Vagina (tissue), 2 donors: ENCODE results near the gene DBI. TPM values are rescaled to one million over a fixed set of nuclear protein-coding genes. Genes with fewer than 3 reads are reported as not detected.

Experiments
- DNase-seq, 2 donors: peaks; one replicate each; pipeline ENCODE4 v3.0.0-alpha.2; 2017; ENCODE audit errors: extremely low spot score in 2 of 2
- H3K27ac ChIP-seq: fragments of 200-600 bp; sonication (generic); one replicate; pipeline ENCODE4 v1.5.1; 2019
- H3K27me3 ChIP-seq: fragments of 200-600 bp; sonication (generic); one replicate; pipeline ENCODE4 v1.5.1; 2019
- H3K36me3 ChIP-seq, 2 donors: fragments of 200-600 bp; sonication (generic); one replicate each; pipeline ENCODE4 v1.5.1; 2017 to 2019
- H3K4me1 ChIP-seq: fragments of 200-600 bp; sonication (generic); one replicate; pipeline ENCODE4 v1.5.1; 2019
- H3K4me3 ChIP-seq, 2 donors: fragments of 200-600 bp; sonication (generic); 1 replicate in 1 of 2; 2 replicates in 1 of 2; pipeline ENCODE4 v1.5.1; 2016 to 2019
- H3K9me3 ChIP-seq: fragments of 200-600 bp; sonication (generic); one replicate; pipeline ENCODE4 v1.5.1; 2019
- POLR2A ChIP-seq, 2 donors: fragments of 450-650 bp; IDR thresholded peaks; one replicate each; pipeline ENCODE4 v1.6.1; 2017; ENCODE audit warnings: antibody characterized with exemption in 2 of 2, mild to moderate bottlenecking in 2 of 2, moderate library complexity in 2 of 2
- POLR2AphosphoS5 ChIP-seq, 2 donors: sonication (generic); formaldehyde crosslinking; IDR thresholded peaks; one replicate each; pipeline ENCODE4 v1.9.0; 2017; ENCODE audit warnings: antibody characterized with exemption in 2 of 2, mild to moderate bottlenecking in 2 of 2, low read depth in 1 of 2; ENCODE audit not compliant: insufficient read depth in 1 of 2
- intact Hi-C: fragments of 100-400 bp; cut with DNase I; formaldehyde crosslinking; loops from one replicate; pipeline ENCODE4 v1.15.1; 2023
- total RNA-seq: library from RNA; depleted of rRNA; stranded (reverse); fragments of >200 nt; gene quantifications from one replicate; pipeline ENCODE4 v1.2.3, GENCODE V29; 2016
- TF ChIP-seq, protein P1 (sequence below), 3 experiments: fragments of 450-650 bp in 2 of 3; fragments of 200-600 bp in 1 of 3; sonication (generic) in 1 of 3; IDR thresholded peaks; one replicate each; pipeline ENCODE4 v1.5.1; 2017 to 2019; ENCODE audit warnings: antibody characterized with exemption in 3 of 3, mild to moderate bottlenecking in 2 of 3, moderate library complexity in 2 of 3

Gene DBI
- total RNA-seq, 1 donor from 2014 or later = 117 TPM

- peak in 1 of 2 donors; percentile 20 for DNase-seq
- TF ChIP-seq, protein P1, sequence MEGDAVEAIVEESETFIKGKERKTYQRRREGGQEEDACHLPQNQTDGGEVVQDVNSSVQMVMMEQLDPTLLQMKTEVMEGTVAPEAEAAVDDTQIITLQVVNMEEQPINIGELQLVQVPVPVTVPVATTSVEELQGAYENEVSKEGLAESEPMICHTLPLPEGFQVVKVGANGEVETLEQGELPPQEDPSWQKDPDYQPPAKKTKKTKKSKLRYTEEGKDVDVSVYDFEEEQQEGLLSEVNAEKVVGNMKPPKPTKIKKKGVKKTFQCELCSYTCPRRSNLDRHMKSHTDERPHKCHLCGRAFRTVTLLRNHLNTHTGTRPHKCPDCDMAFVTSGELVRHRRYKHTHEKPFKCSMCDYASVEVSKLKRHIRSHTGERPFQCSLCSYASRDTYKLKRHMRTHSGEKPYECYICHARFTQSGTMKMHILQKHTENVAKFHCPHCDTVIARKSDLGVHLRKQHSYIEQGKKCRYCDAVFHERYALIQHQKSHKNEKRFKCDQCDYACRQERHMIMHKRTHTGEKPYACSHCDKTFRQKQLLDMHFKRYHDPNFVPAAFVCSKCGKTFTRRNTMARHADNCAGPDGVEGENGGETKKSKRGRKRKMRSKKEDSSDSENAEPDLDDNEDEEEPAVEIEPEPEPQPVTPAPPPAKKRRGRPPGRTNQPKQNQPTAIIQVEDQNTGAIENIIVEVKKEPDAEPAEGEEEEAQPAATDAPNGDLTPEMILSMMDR (IDR thresholded peaks at IDR 0.05) = no peak
- TF ChIP-seq POLR2A (IDR thresholded peaks at IDR 0.05) (no peak), POLR2AphosphoS5 (IDR thresholded peaks at IDR 0.05; ENCODE audit: insufficient read depth in 1 of 2, low read depth in 1 of 2) (no peak)
Observed at GRCh38 chr2:119385466-119385865, 18.7 kb downstream of the DBI start.

GRCh38 chr2:119387381-119388129 is 20.8 kb downstream of the DBI start:
- intact Hi-C loops = no loop called here
- no peak overlapping the region for H3K4me3 ChIP-seq
- H3K27me3 ChIP-seq = no peaks in the 10 kb centered on the region
- peak overlapping the region; percentile 45 for H3K27ac ChIP-seq
- H3K36me3 ChIP-seq = no peaks in the 10 kb centered on the region
- peaks cover 47% of the 10 kb centered on the region for H3K4me1 ChIP-seq
- peak; percentile 47 to 58 for TF ChIP-seq POLR2AphosphoS5 (IDR thresholded peaks at IDR 0.05; ENCODE audit: insufficient read depth in 1 of 2, low read depth in 1 of 2)
- no peak for TF ChIP-seq POLR2A (IDR thresholded peaks at IDR 0.05)
- H3K9me3 ChIP-seq = no peaks in the 10 kb centered on the region
- DNase-seq = peak in 1 of 2 donors; percentile 87

More at GRCh38 chr2:119385466-119385865, 18.7 kb downstream of the DBI start:
- Histone ChIP-seq H3K4me3 (no peak overlapping the region), H3K36me3 (no peaks in the 10 kb centered on the region), H3K9me3 (no peaks in the 10 kb centered on the region), H3K27ac (no peak overlapping the region), H3K27me3 (no peaks in the 10 kb centered on the region), H3K4me1 (peaks cover 47% of the 10 kb centered on the region)
- intact Hi-C loops = no loop called here

- H3K27ac ChIP-seq = no peak overlapping the region
- H3K4me3 ChIP-seq = no peak overlapping the region
- TF ChIP-seq POLR2A (IDR thresholded peaks at IDR 0.05) (no peak), POLR2AphosphoS5 (IDR thresholded peaks at IDR 0.05; ENCODE audit: insufficient read depth in 1 of 2, low read depth in 1 of 2) (peak in 1 of 2 donors; percentile 14)
- TF ChIP-seq, protein P1 (IDR thresholded peaks at IDR 0.05) = no peak
- no peaks in the 10 kb centered on the region for H3K9me3 ChIP-seq
- no peaks in the 10 kb centered on the region for H3K27me3 ChIP-seq
- H3K36me3 ChIP-seq = no peaks in the 10 kb centered on the region
- peak in 1 of 2 donors; percentile 77 for DNase-seq
- peaks cover 35% of the 10 kb centered on the region for H3K4me1 ChIP-seq
- intact Hi-C loops = no loop called here
Observed at GRCh38 chr2:119389615-119390306, 23.0 kb downstream of the DBI start.

GRCh38 chr2:119393971-119394748 is 27.4 kb downstream of the DBI start:
- no peak overlapping the region for H3K4me3 ChIP-seq
- H3K9me3 ChIP-seq = no peaks in the 10 kb centered on the region
- intact Hi-C loops = no loop called here
- TF ChIP-seq, protein P1 (IDR thresholded peaks at IDR 0.05) = no peak
- TF ChIP-seq POLR2AphosphoS5 (IDR thresholded peaks at IDR 0.05; ENCODE audit: insufficient read depth in 1 of 2, low read depth in 1 of 2) (no peak), POLR2A (IDR thresholded peaks at IDR 0.05) (no peak)
- no peaks in the 10 kb centered on the region for H3K36me3 ChIP-seq
- H3K27ac ChIP-seq = no peak overlapping the region
- no peak for DNase-seq
- no peaks in the 10 kb centered on the region for H3K27me3 ChIP-seq
- H3K4me1 ChIP-seq = peaks cover 14% of the 10 kb centered on the region

DNA sequence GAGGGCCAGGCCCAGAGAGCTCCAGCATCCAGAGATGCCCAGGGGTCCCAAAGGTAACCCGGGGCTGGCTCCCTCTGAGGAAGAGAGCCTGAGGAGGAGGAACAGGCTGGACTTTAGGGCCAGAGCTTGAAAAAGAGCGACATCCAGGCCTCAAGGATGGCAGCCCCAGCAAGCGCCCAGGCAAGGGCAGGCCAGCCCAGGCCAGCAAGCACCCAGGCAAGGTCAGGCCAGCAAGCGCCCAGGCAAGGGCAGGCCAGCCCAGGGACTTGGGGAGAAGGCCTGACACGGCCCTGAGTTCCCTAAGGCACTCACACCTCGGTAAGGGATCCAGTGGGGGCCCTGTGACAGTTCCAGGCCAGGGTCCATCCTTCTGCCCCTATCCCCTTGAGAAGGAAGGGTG is 30.4 kb downstream of the DBI start:
- Histone ChIP-seq H3K4me3 (no peak overlapping the region), H3K27me3 (no peaks in the 10 kb centered on the region), H3K27ac (no peak overlapping the region), H3K9me3 (no peaks in the 10 kb centered on the region), H3K4me1 (no peaks in the 10 kb centered on the region), H3K36me3 (no peaks in the 10 kb centered on the region)
- DNase-seq = no peak
- intact Hi-C loops = no loop called here
- TF ChIP-seq POLR2AphosphoS5 (IDR thresholded peaks at IDR 0.05; ENCODE audit: insufficient read depth in 1 of 2, low read depth in 1 of 2) = no peak
- TF ChIP-seq, protein P1 (IDR thresholded peaks at IDR 0.05) = no peak
- no peak for TF ChIP-seq POLR2A (IDR thresholded peaks at IDR 0.05)
